HG02763 (cell line): ENCODE results near the gene BCL2L13.
A peak's percentile ranks its signal among the peaks of the same experiment; 100 is the strongest.
"Not testable (repeated sequence)": the region's sequence is repeated elsewhere in the genome, so short reads cannot be mapped to it uniquely, and the experiment has no call there.

Source experiments
- ATAC-seq: cut with Tn5 transposase; IDR thresholded peaks from one replicate; pipeline ENCODE4 v1.9.1; 2021; ENCODE audit warnings: mild to moderate bottlenecking, moderate library complexity; ENCODE audit not compliant: unreplicated experiment

BCL2L13 gene

DNA sequence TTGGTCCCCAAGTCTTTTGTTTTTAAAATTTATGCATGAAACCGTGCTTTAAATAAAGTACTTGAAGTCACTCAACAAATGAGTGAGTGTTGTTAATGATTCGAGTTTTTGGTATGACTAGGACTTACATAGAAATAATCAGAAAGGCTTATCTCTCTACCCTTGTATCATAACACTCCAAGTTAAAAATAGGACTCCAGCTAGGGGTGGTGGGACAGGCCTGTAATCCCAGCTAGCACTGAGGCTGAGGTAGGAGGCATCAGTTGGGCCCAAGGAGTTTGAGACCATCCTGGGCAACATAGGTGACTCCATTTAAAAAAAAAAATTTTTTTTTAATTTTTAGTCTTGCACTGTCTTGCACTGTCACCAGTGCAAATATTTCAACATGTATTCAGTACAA, 55.6 kb downstream of the BCL2L13 start:
- ATAC-seq = no peak

DNA sequence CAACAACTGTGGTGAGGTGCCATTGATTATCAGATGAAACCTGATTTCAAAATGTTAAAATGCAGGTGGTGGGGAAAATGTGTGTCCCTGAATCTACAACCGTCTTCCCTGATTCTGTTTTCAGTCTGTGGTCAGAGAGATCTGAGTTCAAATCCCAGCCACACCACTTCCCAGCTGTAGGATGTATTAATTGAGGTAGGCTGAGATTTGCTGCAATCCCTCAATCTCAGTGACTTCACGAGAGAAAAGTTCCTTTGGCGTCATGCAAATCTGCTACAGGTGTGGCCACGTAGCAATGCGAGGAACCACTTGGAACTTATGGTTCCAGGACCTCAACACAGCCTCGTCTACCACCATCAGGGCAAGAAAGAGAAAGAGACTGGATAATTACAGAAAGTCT, 56.2 kb downstream of the BCL2L13 start:
- no peak for ATAC-seq

DNA sequence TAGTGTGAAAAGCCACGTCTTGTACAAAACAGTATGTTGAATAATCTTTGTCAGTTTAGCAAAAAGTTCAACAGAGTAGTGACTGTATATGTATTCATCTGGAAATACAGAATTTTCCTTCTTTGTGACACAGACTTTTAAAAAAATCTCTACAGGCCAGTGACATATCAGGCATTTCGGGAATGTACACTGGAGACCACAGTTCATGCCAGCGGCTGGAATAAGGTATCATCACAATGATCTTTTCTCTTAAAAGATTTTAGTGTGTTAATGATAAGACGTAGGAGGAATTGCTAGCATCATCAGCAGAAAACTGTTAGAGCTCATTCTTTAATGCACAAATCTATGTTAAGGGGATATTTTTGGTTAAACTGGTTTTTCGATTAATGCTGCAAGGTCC, 57.4 kb downstream of the BCL2L13 start:
- ATAC-seq = no peak

DNA sequence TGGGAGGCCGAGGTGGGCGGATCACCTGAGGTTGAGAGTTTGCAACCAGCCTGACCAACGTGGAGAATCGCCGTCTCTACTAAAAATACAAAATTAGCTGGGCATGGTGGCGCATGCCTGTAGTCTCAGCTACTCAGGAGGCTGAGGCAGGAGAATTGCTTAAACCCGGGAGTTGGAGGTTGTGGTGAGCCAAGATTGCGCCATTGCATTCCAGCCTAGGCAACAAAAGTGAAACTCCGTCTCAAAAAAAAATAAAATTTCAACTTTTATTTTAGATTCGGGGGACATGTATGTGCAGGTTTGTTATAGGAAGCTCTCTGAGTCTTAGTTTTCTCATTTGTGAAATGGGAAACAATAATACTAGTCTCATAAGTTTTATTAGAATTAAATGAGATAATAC, 58.6 kb downstream of the BCL2L13 start:
- not testable (repeated sequence) for ATAC-seq

DNA sequence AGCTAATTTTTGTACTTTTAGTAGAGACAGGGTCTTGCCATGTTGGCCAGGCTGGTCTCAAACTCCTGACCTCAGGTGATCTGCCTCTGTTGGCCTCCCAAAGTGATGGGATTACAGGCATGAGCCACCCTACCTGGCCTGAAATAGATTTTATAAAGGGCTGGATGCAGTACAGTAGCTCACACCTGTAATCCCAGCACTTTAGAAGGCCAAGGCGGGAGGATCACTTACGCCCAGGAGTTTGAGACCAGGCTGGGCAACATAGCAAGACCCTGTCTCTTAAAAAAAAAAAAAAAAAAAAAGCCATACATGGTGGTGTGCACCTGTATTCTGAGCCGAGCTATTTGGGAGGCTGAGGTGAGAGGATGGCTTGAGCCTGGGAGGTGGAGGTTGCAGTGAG, 59.7 kb downstream of the BCL2L13 start:
- ATAC-seq = not testable (repeated sequence)

DNA sequence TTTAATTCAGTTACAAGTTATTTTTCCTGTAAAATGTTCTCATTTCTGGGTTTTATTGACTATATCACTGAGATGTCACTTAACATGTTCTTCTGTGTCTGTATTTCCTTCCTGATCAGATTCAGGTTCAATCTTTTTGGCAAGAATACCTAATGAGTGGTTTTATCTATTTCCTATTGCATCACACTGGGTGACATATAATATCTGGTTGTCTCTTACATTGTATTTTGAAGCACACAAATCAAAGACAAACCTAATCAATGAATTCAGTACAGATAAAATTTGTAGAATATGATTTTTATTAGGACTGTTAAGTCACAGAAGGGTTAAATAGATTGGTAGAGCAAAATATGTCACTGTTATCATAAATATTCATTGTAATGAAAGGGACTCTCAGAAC, 60.4 kb downstream of the BCL2L13 start:
- ATAC-seq = no peak

DNA sequence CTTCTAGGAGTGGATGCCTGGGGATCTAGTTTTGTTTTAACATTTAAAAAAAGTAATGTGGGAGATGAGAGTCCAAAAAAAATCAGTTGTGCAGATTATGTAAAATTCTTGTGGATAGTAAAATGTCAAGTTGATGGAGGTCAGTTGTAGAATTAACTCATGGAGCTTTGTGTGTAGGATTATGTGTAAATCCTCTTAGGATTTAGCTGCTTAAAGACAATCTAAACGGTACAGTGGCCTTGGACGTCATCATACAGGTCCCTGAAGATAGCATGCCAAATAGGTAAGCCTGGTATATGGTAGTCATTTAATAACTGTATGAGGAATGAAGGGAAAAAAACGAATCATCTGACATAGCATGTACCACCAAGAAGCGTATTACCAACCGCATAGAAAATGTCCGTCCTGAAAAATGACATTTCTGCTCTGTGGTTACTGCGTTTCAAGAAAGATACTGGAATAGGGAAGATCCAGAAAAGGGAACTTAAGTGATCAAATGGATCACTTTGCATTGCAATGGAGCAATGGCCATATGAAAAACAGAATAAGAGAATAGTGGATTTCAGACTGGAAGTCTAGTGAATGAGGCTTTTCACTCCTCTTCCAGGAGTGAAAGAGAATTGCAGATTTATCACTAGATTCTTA, 61.3 kb downstream of the BCL2L13 start:
- no peak for ATAC-seq

DNA sequence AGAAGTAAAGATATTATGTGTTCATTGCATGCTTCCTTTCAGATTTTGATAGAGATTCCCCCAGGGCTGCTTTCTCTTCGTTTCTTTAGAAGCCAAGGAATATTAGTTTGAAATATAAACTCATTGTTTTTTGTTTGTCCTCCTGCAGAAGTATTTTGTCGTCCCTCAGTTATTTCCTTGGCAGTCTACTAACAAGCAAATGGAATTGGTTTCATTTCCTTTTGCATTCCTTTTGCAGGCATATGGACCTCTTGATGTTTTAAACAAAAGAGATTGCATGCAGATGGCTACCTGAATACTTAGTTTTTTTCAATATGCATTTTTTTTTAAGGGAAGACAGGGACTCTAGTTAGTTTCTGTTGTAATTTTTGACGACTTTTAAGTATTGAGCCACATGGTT, 62.2 kb downstream of the BCL2L13 start:
- ATAC-seq = no peak

DNA sequence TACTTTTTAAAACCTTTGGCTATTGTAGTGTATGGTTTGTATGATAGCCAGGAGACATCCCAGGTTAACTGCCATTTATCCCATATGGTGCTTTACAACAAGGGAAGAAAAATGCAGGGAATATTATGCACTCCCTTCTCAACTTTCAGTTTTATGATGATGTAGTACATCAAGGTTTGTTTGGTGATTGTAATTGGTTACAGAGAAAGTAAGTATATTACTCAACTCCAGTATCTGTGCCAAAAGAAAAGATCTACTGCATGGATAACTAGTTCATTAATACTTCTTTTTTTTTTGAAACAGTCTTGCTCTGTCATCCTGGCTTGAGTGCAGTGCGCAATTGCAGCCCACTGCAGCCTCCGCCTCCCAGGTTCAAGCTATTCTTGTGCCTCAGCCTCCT, 65.3 kb downstream of the BCL2L13 start:
- no peak for ATAC-seq

DNA sequence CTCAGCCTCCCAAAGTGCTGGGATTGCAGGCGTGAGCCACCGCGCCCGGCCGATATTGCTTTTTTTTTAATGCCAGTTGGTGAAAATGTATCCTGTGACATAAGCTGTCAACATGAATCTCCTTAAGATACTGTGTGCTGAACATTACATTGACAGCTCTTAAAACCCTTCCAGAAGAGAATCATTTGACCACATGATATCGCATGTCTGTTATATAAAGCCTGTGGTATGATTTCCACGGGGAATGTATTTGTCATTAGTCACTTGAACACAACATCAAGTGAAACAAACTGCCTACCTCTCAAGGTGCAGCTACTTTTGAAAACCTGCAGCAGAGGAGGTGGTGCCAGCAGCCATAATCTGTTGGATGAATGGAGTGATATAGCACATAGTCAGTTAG, 67.0 kb downstream of the BCL2L13 start:
- no peak for ATAC-seq

DNA sequence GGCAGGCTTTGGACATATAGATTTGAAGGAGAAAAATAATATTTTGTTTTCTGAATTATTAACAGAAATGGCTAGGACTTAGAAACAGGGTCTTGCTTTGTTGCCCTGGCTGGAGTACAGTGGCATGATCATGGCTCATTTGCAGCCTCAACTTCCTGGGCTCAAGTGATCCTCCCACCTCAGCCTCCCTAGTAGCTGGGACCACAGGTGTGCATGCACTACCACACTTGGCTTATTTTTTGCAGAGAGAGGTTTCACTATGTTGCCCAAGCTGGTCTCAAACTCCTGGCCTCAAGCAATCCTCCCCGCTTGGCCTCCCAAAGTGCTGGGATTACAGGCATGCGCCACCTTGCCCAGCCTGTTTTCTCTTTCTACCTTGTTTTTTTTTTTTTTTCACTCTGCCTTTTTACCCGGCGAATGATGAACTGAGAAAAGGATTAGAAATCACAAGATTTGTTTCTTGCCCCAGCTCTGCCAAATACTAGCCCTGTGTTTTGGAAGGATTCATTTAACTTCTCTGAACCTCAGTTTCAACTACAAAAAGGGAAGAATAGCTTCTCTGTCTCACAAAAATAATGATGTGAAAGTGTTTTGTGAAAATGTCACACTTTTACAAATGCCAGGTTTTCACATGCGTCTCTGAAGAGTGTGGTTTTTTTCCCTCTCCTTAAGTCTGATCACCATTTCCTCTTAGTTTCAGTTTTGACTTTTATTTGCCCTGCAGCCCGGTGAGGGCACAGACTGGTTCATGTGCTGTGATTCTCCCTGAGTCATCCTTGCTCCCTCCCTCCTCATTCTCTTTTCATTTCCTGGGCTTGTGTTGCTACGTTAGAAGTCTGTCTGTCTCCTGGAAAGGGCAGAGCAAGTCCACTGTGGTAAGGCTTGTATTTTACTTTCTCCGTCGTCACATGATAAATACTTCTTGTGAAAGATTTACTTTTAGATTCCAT, 67.7 kb downstream of the BCL2L13 start:
- peak; percentile 82 for ATAC-seq

DNA sequence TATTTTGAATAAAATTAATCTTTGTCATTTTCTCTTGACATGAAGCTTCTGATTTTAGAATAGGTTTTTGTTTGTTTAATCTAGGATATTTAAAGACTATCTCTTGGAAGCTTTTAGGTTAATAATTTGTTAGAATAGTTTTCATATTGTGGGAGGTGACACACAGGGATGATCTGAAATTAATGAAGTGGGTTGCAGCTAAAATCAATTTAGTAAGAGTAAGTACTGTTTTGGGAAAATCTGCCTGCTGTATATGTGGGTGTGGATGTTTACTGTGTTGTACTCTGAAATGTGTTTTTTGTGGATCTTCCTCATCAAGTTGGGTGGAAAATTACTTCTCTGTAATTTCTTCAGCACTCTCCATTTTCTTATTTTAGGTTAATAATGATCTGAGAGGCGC, 68.4 kb downstream of the BCL2L13 start:
- no peak for ATAC-seq

DNA sequence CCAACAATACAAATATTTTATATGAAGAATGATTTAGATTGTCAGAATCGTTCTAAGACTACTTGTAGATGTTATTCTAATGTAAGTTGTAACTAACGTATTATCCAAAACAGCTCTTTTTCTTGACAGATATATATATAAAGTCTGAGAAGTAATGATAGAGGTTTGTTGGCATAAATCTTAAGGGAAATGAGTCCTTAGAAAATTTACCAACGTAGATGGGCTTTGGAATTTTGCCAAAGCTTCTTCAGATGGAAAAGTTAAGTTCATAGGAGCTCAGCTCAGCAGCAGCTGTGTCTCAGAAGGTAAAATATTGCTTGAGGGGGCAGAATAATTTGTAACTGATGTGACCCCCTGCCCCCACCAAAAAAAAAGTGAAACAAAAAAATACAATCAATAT, 69.0 kb downstream of the BCL2L13 start:
- ATAC-seq = no peak

DNA sequence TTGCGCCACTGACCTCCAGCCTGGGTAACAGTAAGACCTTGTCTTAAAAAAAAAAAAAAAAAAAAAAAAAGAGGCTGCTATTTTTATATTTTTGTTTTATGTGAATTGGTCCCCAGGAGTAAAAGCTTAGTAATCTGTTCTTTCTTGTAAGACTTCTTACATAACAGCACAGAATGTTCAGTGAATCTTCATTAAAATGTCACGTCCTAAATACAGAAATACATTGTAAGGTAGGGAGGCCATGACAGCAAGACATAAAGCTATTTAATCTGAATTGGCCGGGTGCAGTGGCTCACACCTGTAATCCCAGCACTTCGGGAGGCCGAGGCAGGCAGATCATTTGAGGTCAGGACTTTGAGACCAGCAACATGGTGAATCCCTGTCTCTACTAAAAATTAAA, 71.5 kb downstream of the BCL2L13 start:
- ATAC-seq = no peak

DNA sequence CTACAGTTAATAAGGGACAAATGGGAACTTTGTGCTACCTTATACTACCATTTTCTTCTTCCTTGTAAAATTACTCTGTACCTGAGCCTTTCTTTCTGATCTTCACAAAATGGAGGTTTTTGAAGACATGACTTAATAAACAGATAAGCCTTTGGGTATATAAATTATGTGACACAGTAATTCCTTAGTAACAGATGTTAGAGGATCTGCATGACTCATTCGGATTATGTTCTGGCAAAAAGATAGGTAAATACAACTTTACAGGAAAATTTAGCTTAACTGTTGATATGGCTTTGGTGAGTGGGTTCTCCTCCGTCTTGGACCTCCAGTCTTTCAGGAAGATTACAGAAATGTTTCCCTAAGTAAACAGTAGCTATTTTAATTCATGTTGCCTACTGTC, 73.9 kb downstream of the BCL2L13 start:
- ATAC-seq = no peak

DNA sequence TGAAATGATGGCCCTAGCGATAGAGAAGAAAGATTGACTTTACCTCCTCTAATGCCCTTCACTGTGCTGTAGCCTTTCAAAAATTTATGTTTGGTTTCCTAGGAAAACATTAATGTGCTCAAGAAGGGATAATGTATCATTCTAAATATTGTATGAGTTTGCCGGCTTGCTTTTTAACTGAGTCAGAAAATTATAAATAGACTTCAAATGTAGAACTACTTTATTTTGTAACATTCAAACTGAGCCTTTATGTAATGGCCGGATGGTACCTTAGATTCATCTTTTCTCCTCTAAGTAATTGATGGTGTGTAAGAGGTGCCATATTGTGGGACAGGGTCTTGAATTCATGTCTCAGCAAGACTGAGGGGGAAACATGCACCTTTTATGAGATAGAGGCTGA, 78.0 kb downstream of the BCL2L13 start:
- ATAC-seq = no peak

DNA sequence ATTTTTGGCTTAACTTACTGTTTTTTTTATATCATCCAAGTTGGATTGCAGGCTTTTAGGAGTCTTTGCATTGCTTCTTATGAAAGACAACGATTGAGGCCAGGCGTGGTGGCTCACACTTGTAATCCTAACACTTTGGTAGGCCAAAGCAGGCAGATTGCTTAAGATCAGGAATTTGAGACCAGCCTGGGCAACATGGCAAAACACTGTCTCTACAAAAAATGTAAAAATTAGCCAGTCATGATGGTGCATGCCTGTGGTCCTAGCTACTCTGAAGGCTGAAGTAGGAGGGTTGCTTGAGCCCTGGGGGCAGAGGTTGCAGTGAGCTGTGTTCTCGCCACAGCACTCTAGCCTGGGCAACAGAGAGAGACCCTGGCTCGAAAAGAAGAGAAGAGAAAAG, 79.2 kb downstream of the BCL2L13 start:
- no peak for ATAC-seq

DNA sequence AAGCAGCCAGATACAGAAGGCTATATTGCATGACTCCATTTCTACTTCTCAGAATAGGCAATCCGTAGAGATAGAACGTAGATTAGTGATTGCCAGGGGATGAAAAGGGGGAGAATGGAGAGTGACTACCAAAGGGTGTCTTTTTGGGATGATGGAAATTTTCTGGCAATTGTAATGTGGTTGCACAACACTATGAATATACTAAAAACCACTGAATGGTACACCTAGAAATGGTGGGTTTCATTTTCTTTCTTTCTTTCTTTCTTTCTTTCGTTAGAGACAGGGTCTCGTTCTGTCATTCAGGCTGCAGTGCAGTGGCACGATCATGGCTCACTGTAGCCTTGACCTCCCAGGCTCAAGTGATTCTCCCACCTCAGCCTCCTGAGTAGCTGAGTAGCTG, 81.4 kb downstream of the BCL2L13 start:
- no peak for ATAC-seq

DNA sequence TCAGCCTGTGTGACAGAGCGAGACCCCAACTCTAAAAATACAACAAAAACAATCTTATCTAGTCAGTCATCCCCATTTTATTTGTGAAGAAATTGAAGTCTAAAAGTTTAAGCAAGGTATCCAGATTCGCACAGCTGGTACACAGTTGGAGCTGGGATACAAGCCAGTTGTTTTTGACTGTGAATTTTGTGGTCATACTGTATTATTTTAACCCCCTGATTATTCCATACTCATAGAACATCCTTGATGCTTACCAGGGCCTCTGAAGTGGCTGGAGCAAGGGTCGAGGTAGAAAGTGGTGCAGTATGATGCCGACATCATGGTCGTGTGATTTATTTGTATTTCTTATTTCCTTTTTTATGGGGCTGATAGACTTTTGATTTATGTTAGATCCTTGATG, 85.7 kb downstream of the BCL2L13 start:
- no peak for ATAC-seq

DNA sequence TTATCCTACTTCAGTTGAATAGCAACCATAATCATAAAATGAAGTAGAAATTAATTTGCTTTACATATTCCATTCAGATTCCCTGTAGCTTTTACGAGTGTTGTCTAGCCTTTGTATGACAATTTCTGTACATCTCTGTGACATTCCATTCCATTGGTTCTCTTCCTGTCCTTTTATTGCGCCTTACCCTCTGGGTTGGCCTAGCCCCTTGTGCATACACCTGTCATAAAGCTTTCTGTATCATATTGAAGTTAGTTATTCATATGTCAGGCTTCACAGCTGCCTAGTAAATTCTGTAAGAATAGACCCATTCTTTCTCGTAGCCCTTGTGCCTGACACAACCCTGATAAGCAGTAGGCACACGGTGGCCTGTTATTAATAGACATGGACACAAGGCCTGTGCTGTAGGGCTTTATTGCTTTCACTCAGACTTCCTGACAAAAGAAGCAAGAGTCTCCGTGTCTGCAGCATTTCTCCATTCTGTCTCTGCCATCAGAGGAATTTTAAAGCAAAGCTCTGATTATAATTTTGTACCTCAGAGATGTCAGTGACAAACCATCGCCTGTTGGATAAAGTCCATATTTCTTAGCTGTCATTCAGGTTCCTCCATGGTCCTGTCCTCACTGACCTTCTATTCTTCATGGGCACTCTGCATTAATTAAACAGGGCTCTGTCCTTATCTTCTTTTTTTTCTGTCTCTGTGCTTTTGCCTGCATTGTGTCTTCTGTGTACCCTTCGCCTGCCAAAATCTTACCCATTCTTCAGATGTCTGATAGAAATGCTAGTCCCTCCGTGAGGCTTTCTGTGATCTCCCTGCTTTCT, 86.3 kb downstream of the BCL2L13 start:
- ATAC-seq = no peak

DNA sequence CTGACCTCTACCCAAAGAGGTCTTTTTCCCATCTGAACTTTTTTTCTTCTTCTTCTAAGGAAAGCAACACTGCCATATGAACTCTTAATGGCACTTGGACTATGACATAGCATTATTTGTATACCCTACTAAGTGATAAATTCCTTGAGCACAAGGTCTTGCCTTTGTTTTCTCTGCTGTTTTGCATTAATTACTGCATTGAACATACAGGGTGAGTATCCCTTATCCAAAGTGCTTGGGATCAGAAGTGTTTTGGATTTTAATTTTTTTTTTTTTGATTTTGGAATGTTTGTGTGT, 86.9 kb downstream of the BCL2L13 start:
- no peak for ATAC-seq
